22Rv1 (cell line): Measurements from ENCODE around the gene USP17L30.
"Not testable (repeated sequence)": the region's sequence is repeated elsewhere in the genome, so short reads cannot be mapped to it uniquely, and the experiment has no call there.

Source experiments
- H3K27ac ChIP-seq: fragments of 450-650 bp; 2 replicates; pipeline ENCODE4 v1.5.1; 2017
- ZFX ChIP-seq: fragments of 450-650 bp; IDR thresholded peaks from 2 replicates; pipeline ENCODE4 v1.6.1; 2017; ENCODE audit warnings: antibody characterized with exemption, borderline replicate concordance
- TF ChIP-seq, protein P1 (sequence below): fragments of 450-650 bp; IDR thresholded peaks from 2 replicates; pipeline ENCODE4 v1.5.1; 2017; ENCODE audit warnings: mild to moderate bottlenecking

The USP17L30 gene

DNA sequence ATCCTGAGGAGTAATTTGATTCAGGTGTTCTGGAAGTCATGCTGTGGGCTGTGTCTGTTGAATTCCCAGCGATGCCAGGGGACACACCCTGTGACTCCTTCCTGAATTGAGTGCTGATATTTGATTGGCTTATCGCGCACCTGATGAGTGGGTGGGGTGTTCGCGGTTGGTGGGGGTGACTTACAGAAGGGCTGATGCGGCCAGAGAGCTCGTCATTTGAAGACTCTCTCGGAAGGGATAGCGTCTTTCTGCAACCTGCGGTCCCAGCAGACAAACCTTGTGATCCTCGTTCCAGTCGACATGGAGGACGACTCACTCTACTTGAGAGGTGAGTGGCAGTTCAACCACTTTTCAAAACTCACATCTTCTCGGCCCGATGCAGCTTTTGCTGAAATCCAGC lies at the start of gene USP17L30:
Gene USP17L30 (plus strand): TSS at position 301 of the 400 bp plus-strand sequence. CDS start 0 bp downstream, at position 301.
- not testable (repeated sequence) for H3K27ac ChIP-seq

GRCh38 chr4:9324191-9324590 lies 38.7 kb upstream of the USP17L30 start:
- not testable (repeated sequence) for H3K27ac ChIP-seq

- not testable (repeated sequence) for H3K27ac ChIP-seq
Observed at GRCh38 chr4:9324865-9325264, 38.1 kb upstream of the USP17L30 start, which contains the start of gene USP17L24. Gene USP17L24 (plus strand): TSS chr4:9325165. CDS start chr4:9325165, 0 bp downstream.

DNA sequence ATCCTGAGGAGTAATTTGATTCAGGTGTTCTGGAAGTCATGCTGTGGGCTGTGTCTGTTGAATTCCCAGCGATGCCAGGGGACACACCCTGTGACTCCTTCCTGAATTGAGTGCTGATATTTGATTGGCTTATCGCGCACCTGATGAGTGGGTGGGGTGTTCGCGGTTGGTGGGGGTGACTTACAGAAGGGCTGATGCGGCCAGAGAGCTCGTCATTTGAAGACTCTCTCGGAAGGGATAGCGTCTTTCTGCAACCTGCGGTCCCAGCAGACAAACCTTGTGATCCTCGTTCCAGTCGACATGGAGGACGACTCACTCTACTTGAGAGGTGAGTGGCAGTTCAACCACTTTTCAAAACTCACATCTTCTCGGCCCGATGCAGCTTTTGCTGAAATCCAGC lies 33.3 kb upstream of the USP17L30 start, which contains the start of gene USP17L25:
Gene USP17L25 (plus strand): TSS at position 301 of the 400 bp plus-strand sequence. CDS start 0 bp downstream, at position 301.
- not testable (repeated sequence) for H3K27ac ChIP-seq

DNA sequence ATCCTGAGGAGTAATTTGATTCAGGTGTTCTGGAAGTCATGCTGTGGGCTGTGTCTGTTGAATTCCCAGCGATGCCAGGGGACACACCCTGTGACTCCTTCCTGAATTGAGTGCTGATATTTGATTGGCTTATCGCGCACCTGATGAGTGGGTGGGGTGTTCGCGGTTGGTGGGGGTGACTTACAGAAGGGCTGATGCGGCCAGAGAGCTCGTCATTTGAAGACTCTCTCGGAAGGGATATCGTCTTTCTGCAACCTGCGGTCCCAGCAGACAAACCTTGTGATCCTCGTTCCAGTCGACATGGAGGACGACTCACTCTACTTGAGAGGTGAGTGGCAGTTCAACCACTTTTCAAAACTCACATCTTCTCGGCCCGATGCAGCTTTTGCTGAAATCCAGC lies 28.6 kb upstream of the USP17L30 start, which contains the start of gene USP17L26:
Gene USP17L26 (plus strand): TSS at position 301 of the 400 bp plus-strand sequence. CDS start 0 bp downstream, at position 301.
- H3K27ac ChIP-seq, result not testable (repeated sequence)

GRCh38 chr4:9339103-9339502 lies 23.8 kb upstream of the USP17L30 start, which contains the start of gene USP17L5:
Gene USP17L5 (plus strand): TSS chr4:9339403. CDS start chr4:9339403, 0 bp downstream.
- H3K27ac ChIP-seq, result not testable (repeated sequence)

DNA sequence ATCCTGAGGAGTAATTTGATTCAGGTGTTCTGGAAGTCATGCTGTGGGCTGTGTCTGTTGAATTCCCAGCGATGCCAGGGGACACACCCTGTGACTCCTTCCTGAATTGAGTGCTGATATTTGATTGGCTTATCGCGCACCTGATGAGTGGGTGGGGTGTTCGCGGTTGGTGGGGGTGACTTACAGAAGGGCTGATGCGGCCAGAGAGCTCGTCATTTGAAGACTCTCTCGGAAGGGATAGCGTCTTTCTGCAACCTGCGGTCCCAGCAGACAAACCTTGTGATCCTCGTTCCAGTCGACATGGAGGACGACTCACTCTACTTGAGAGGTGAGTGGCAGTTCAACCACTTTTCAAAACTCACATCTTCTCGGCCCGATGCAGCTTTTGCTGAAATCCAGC lies 19.1 kb upstream of the USP17L30 start, which contains the start of gene USP17L27:
Gene USP17L27 (plus strand): TSS at position 301 of the 400 bp plus-strand sequence. CDS start 0 bp downstream, at position 301.
- H3K27ac ChIP-seq, result not testable (repeated sequence)

GRCh38 chr4:9348593-9348992 lies 14.3 kb upstream of the USP17L30 start, which contains the start of gene USP17L28:
Gene USP17L28 (plus strand): TSS chr4:9348893. CDS start chr4:9348893, 0 bp downstream.
- not testable (repeated sequence) for H3K27ac ChIP-seq

DNA sequence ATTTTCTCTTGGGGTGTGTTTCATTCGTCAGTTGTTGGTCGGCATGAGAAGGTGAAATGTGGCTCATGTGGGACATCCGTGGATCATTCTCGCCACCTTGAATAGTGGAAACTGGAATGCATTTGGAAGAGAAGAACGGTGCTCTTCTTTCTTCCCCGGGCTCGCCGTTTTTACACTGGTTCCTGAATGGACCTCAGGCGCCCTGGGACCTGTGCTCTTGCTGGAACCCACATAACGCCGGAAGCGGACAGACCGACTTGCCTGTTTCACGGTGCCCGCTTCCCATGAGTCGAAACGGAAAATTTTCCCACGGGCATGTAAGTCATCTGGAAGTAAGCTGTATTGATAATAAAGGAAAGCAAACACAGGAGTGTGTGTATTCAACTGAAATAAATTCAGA lies 12.1 kb upstream of the USP17L30 start:
- H3K27ac ChIP-seq, result not testable (repeated sequence)

DNA sequence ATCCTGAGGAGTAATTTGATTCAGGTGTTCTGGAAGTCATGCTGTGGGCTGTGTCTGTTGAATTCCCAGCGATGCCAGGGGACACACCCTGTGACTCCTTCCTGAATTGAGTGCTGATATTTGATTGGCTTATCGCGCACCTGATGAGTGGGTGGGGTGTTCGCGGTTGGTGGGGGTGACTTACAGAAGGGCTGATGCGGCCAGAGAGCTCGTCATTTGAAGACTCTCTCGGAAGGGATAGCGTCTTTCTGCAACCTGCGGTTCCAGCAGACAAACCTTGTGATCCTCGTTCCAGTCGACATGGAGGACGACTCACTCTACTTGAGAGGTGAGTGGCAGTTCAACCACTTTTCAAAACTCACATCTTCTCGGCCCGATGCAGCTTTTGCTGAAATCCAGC lies 9.6 kb upstream of the USP17L30 start, which contains the start of gene USP17L29:
Gene USP17L29 (plus strand): TSS at position 301 of the 400 bp plus-strand sequence. CDS start 0 bp downstream, at position 301.
- not testable (repeated sequence) for H3K27ac ChIP-seq

DNA sequence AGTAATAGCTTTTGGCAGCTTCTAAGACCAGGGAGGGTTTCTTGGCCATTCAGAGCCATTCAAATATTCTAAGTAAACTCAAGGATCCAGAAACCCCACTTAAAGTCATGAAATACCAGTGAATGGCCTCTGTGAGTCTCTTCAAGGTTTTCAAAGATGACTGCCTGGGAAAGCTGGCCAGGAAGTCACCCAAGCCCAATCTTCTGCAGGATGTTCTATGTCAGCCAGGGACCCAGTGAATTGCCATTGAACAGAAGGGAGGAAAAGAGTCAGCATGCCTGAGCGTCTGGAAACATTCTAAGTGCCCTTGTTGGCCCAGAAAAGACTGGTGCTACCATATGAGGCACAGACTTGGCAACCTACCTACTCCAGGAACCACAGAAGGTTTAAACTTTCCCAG lies 17.0 kb downstream of the USP17L30 start:
- H3K27ac ChIP-seq, result not testable (repeated sequence)

DNA sequence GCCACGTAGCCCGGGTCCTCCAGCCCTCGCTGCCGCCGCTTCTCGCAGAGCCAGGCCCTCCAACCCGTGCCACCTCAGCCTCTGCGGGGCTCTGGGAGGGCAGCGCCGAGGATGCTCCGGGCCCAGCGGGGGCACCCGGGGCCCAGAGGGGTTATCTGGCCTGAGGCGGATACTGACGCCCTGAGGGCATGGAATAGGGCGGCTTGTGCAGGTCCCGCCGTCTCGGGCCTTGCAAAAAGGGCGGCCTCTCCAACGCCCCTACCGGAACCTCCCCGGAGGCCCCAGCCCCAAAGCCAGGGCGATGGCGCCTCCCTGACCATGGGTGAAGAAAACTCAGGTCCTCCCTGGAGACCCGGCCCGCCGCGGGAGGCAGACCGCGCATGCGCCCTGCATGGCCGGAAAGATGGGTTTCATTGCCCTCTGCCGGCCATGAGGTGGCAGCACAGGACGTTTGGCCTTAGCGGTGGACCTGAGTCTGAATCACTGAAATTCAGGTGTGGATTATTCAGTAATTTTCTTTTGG lies 18.1 kb downstream of the USP17L30 start:
- not testable (repeated sequence) for H3K27ac ChIP-seq
- TF ChIP-seq, protein P1, sequence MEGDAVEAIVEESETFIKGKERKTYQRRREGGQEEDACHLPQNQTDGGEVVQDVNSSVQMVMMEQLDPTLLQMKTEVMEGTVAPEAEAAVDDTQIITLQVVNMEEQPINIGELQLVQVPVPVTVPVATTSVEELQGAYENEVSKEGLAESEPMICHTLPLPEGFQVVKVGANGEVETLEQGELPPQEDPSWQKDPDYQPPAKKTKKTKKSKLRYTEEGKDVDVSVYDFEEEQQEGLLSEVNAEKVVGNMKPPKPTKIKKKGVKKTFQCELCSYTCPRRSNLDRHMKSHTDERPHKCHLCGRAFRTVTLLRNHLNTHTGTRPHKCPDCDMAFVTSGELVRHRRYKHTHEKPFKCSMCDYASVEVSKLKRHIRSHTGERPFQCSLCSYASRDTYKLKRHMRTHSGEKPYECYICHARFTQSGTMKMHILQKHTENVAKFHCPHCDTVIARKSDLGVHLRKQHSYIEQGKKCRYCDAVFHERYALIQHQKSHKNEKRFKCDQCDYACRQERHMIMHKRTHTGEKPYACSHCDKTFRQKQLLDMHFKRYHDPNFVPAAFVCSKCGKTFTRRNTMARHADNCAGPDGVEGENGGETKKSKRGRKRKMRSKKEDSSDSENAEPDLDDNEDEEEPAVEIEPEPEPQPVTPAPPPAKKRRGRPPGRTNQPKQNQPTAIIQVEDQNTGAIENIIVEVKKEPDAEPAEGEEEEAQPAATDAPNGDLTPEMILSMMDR, result peak; percentile 77

GRCh38 chr4:9384126-9384525 lies 21.2 kb downstream of the USP17L30 start:
- H3K27ac ChIP-seq, result no peak overlapping the region
- no peak for TF ChIP-seq ZFX
- TF ChIP-seq, protein P1, result no peak

DNA sequence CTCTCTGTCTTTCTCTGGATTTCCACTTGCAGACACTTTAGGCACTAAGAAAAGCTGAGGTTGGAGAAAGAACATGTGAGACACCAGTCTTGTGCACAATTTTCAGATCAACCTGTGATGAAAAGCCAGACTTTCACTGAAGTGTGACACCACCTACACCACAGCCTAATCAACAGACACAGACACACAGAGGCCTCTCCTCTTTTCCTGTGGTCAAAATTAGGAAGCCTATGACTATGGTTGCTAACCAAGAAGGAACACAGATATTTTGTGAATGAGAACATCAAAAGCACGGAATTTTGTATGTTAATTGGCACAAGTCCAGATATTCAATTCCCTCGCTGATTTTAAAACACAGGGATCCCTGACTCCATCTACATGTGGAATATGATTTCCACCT lies 26.1 kb downstream of the USP17L30 start:
- H3K27ac ChIP-seq, result not testable (repeated sequence)

- H3K27ac ChIP-seq, result not testable (repeated sequence)
Observed at GRCh38 chr4:9405774-9406173, 42.8 kb downstream of the USP17L30 start.

DNA sequence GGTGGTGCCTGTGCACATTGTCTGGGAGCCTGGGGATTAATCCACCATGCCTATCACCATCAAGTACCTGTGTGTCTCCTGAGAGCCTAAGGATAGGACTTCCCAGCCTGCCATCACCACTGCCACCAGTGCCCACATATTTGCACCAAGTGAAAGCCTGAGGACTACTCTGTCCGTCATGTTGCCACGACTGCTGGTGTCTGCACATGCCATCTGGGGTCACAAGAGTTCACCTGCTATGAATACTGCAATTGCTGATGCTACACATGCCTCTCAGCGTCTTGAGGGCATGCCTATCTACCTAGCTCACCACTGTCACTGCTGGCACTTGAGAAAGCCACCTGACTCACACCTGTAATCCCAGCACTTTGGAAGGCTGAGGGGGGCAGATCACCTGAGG lies 43.6 kb downstream of the USP17L30 start:
- H3K27ac ChIP-seq, result not testable (repeated sequence)
